DMS53 treated with DMSO at 0.1 percent for 48 hours (cell line): ENCODE results near the gene KCNC1.
A peak's percentile ranks its signal among the peaks of the same experiment; 100 is the strongest.

ENCODE experiments used
- DNase-seq: peaks from one replicate; lab custom pipeline; 2025; ENCODE audit not compliant: unreplicated experiment; lab: John Stamatoyannopoulos, UW

KCNC1 gene

GRCh38 chr11:17816232-17816931 lies 81.8 kb downstream of the KCNC1 start:
- no peak for DNase-seq

GRCh38 chr11:17821648-17822400 lies 87.2 kb downstream of the KCNC1 start:
- DNase-seq, result no peak

- DNase-seq, result no peak
Observed at GRCh38 chr11:17822401-17822781, 87.8 kb downstream of the KCNC1 start.

GRCh38 chr11:17827006-17827405 lies 92.4 kb downstream of the KCNC1 start:
- peak; percentile 9 for DNase-seq

- no peak for DNase-seq
Observed at GRCh38 chr11:17828311-17828751, 93.8 kb downstream of the KCNC1 start.

GRCh38 chr11:17831228-17831627 lies 96.6 kb downstream of the KCNC1 start:
- no peak for DNase-seq

- DNase-seq, result no peak
Observed at GRCh38 chr11:17831883-17832282, 97.3 kb downstream of the KCNC1 start.
